Umbilical cord (tissue), 2 donors: Measurements from ENCODE around the gene SLC52A1. TPM values are rescaled to one million over a fixed set of nuclear protein-coding genes. Genes with fewer than 3 reads are reported as not detected.
"Not testable (repeated sequence)": the region's sequence is repeated elsewhere in the genome, so short reads cannot be mapped to it uniquely, and the experiment has no call there.

Experiments
- DNase-seq: peaks from one replicate; pipeline ENCODE4 v3.0.0-alpha.2; 2015; ENCODE audit warnings: low spot score
- total RNA-seq: library from RNA; depleted of rRNA; stranded (reverse); fragments of >200 nt; gene quantifications from one replicate; pipeline ENCODE4 v1.2.3, GENCODE V29; 2014; ENCODE audit warnings: low replicate concordance; ENCODE audit not compliant: insufficient read depth

Gene SLC52A1
- total RNA-seq, 1 donor from 2014 or later, result 1.4 TPM

DNA sequence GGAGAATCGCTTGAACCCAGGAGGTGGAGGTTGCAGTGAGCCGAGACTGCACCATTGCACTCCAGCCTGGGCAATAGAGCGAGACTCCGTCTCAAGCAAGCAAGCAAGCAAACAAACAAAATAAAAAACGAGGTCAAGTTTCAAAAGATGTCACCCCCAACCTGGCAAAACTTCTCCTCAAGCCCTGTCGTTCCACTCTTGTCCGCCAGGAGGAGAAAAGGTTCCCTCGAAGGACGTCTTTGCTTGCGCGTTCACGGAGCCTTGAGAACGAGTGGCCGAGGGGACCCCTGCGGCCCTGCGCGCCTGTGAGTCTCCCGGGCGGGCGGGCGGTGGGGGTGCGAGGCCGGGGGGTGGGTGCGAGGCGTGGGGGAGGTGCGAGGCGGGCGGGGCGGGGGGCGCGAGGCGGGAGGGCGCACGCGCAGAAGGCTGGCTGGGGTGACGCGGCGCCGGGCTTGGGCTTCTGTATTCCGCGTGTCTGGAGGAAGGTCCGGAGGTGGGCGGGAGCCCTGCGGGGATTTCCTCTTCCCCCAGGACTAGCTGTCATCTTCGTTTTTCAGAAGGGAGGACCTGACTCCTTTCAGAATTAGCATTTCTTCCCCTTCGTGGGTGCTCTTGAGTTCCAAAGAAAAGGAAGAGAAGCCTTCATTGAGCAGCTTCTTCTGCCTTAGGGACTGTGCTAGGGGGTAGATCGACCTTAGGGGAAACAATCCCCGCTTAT, 3.7 kb downstream of the SLC52A1 start:
- DNase-seq, result peak; percentile 91

DNA sequence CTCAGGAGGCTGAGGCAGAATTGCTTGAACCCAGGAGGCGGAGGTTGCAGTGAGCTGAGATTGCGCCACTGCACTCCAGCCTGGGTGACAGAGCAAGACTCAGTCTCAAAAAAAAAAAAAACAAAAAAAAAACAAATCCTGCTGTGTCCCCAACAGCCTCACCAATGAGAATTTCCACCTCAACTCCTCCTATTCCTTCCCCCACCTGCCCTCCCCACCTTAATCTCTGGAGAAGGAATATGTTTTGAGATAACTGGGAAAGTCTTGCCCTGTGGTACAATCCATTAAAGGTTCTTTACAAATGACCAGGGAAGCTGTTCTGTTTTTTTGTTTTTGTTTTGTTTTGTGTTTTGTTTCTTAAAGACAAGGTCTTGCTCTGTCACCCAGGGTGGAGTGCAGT, 5.1 kb downstream of the SLC52A1 start:
- not testable (repeated sequence) for DNase-seq

DNA sequence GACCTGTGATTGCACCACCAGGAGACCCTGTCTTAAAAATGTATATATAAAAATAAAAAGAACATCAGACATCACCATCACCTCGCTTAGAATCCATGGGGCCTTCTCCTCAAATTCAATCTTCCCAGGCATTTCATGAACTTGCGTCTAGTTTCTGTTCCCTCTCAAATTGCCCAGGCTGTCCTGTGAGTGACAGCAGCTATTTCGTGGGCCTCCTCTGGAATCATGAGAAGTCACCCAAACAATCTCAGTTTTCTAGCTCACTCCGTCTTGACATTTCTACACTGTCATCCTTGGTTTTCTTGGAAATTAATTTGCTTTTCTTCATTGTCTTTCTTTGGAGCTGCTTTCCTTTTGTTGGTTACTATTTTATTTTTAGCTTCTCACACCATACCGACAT, 7.3 kb downstream of the SLC52A1 start:
- no peak for DNase-seq

DNA sequence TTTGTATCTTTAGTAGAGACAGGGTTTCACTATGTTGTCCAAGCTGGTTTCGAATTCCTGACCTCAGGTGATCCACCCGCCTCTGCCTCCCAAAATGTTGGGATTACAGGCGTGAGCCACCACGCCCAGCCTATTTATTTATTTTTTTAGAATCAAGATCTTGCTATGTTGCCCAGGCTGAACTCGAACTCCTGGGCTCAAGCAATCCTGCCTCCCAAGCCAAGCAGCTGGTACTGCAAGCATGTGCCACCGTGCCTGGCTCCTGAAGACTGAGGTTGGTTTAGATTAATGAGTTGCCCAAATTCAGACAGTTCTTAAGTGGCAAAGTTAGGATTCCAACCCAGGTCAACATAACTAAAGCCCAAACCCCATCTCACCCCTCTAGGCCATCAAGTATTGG, 7.9 kb downstream of the SLC52A1 start:
- no peak for DNase-seq

DNA sequence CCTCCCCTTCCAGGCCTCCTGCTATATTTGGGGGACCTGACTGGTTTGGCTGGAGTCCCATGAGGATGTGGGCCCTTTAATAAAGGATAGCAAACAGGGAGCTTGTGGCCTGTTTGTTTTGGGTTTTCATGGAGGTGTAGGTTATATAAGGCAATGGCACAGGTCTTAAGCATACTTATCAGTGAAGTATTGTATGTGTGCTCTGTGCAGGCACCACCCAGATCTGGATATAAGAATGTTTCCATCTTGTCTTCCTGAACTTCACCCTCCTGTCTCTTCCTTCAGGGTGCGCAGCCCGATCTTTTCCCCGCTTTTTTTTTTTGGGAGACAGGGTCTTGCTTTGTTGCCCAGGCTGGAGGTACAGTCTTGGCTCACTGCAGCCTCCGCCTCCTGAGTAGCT, 10.6 kb downstream of the SLC52A1 start:
- DNase-seq, result no peak

DNA sequence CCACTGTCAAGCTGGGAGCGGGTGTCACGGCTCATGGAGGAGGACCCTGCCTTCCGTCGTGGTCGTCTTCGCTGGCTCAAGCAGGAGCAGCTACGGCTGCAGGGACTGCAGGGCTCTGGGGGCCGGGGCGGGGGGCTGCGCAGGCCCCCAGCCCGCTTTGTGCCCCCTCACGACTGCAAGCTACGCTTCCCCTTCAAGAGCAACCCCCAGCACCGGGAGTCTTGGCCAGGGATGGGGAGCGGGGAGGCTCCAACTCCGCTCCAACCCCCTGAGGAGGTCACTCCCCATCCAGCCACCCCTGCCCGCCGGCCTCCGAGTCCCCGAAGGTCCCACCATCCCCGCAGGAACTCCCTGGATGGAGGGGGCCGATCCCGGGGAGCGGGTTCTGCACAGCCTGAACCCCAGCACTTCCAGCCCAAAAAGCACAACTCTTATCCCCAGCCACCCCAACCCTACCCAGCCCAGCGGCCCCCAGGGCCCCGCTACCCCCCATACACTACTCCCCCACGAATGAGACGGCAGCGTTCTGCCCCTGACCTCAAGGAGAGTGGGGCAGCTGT, 11.6 kb downstream of the SLC52A1 start:
- DNase-seq, result no peak

DNA sequence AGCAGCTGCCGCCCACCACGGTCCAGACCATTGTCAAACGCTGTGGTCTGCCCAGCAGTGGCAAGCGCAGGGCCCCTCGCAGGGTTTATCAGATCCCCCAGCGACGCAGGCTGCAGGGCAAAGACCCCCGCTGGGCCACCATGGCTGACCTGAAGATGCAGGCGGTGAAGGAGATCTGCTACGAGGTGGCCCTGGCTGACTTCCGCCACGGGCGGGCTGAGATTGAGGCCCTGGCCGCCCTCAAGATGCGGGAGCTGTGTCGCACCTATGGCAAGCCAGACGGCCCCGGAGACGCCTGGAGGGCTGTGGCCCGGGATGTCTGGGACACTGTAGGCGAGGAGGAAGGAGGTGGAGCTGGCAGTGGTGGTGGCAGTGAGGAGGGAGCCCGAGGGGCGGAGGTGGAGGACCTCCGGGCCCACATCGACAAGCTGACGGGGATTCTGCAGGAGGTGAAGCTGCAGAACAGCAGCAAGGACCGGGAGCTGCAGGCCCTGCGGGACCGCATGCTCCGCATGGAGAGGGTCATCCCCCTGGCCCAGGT, 13.0 kb downstream of the SLC52A1 start:
- no peak for DNase-seq

DNA sequence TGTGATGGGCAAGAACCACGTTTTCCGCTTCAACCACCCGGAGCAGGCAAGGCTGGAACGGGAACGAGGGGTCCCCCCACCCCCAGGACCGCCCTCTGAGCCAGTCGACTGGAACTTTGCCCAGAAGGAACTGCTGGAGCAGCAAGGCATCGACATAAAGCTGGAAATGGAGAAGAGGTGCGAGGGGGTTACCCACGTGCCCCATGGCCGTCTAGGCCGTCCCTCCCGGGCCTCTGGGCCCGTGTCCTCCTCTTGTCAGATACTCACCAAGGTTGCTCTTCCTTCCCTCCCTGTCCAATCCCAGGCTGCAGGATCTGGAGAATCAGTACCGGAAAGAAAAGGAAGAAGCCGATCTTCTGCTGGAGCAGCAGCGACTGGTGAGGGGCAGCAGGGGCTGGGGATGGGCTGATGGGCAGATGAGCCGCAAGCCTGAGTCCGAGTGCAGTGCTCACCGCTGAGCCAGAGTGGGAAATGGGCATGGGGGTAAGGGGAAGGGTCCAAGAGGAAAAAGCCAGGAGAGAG, 14.7 kb downstream of the SLC52A1 start:
- DNase-seq, result no peak

DNA sequence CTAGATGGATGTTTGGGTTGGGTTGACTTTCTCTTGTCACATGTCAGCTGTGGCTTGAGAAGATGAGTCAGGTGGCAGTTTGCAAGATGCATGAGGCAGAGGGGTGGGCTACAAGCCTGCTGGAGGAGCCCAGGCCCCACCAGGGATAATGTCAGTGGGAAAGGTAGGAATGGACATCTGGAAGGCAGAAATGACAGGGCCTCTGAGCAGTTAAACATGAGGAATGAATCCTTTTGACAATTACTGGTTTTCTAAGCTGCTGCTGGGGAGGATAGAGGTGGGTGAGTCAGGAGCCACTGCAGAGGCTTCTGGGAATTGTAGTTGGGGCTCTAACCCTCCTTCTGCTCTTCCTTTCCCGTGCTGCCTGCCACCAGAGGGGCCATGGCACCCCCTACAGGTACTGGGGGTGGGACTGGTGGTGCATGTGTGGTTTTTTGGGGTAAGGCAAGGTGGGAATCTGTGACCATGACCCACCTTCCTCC, 15.7 kb downstream of the SLC52A1 start:
- DNase-seq, result no peak

DNA sequence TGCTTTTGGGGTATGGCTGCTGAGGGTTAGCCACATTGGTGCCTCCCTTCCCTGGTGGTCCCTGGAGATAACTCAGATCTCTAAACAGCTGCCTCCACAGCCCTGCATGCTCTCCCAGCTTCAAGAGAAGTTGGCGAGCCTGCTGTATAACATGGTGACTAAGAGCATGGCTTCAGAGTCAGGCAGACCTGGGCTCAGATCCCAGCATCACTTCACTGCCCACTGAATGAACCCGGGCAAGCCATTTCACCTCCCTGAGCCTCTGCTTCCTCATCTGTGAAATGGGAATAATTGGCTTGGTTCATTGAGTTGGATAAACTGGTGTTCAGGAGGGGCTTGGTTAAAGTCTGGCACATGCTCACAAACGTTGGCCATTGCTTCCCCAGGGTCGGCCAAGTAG, 20.9 kb downstream of the SLC52A1 start:
- no peak for DNase-seq

DNA sequence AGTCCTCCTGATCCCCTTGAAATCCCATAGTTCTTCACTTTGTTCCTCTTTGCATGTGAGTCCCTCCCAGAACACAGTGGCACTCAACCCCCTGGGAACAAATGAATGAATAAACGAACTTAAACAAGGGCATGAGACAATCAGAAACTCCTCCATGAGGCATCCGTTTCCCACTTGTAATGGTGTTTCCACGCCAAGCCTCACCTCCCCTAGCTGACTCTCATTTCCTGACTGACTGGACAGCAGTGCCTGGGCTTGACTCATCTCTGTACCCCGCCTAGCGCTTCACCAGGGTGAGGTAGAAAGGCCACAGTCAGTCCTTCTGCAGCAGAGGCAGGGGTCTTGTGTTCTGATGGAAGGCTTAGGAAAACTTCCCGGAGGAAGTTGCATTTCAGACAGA, 23.3 kb downstream of the SLC52A1 start:
- DNase-seq, result no peak

DNA sequence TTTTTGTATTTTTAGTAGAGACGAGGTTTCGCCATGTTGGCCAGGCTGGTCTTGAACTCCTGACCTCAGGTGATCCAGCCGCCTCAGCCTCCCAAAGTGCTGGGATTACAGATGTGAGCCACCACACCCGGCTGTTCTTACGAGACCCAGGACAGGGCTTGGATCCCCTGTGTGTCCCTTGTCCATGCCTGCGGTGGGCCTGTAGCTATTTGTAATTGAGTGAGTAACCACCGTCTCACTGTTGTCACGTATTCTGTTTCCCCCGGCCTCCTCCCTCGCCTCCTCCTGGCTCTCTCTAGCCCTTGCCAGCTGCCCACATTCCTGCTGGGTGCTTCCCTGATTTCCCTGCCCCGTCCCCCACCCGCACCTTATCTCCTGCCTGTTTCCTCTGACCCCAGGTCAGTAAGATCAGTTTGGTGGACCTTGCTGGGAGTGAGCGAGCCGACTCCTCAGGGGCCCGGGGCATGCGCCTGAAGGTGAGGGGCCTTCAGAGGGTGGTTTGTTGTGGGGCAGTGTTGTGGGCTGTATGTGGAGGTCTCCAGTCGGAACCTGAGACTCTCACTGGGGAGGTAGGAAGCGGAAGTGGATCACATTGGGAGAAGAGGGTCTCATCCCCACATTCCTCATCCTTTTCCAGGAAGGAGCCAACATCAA, 31.9 kb downstream of the SLC52A1 start:
- DNase-seq, result no peak

DNA sequence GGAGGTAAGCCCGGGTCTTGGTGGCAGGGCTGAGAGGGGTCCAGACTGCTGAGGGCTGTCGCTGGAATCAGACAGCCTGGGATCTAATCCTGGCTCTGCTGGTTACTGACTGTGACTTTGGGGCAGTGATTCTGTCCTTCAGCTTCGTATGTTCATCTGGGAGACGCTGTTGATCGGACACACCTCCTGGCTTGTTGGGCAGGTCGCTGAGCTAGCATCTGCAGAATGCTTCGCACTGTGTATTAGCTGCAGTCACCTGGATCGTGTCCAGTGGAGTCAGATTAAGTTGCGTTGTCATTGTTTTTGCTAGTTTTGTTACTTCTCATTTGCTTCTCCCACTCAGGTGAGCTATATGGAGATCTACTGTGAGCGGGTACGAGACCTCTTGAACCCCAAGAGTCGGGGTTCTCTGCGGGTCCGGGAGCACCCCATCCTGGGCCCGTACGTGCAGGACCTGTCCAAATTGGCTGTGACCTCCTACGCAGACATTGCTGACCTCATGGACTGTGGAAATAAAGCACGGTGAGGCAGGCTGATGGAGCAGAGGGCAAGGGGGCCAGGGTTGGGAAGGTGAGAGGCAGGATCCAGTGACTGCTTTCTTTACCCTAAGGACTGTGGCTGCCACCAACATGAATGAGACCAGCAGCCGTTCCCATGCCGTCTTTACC, 33.0 kb downstream of the SLC52A1 start:
- no peak for DNase-seq

DNA sequence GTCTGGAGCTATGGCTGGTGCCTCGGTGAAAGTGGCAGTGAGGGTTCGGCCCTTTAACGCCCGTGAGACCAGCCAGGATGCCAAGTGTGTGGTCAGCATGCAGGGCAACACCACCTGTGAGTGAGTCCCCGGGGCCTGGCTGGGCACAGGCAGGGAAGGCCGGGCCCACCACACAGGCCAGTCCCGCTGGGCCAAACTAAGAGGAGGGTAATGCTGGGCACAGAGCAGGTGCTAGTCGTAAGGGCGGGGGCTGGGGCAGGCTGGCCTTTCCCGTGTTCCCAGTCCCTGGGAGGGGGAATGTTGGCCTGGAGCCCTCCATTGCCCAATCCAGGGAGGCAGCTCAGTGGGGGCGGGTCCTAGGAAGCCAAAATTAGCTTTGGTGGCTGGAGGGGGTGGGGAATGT, 35.0 kb downstream of the SLC52A1 start:
- DNase-seq, result no peak

DNA sequence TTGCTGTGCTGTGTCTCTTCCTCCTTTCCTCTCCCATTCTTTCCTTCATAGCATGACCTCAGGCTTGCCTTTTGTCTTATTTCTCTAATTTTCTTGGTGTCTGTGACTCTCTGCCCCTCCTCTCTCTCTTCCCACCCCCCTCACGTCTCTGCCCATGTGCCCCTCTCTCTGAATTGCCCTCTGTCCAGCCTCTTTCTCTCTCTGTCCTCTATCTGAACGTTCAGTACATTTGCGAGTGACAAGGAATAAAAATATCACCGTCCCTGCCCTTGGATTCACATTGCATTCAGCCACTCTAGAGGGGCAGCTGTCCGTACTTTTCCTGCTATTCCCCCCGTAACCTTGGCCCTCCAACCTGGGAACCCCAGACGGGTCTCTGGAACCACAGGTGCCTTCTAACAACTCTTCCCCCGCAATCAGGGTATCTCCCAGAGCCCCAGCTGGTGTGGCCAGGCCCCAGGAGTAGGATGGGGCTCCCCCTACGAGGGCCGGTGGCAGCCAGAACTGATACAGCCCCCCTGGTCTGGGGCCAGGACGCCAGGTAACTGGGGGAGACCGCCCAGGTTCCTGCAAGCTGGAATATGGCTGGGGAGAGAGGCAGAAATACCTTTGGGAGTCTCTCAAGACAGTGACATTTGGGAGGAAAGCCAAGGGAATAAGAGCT, 35.7 kb downstream of the SLC52A1 start:
- DNase-seq, result no peak

DNA sequence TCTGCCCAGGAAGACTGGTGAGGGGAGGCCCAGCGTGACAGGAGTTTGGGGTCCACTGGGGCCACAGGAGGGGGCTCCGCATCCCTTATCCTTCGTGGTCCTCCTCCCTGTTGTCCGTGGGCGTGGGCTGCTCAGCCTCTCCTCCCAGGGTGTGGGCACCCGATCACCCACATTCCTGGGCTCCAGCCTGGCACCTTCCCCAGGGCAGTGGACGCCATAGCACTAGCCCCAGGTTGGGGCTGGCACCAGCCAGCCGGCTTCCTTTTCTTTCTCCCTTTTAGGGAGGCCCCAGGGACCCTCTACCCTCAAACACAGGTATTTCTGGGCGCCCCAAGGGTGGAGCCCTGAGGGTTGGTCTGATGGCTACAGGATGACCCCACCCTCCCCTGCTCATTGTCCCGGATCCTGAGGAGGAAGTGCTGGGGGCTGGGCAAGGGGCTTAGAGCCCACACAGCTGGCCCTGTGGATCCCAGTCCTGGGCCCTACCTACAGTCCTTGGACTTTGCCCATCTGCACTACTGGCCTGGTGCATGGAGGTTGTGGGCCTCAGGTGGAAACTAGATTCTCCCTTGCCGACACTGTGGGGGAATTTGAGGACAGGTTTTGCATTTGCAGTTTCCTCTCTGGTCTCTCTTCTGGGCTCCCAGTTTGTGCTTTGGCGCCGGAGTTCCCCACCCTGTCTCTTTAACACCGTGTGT, 36.3 kb downstream of the SLC52A1 start:
- DNase-seq, result no peak

DNA sequence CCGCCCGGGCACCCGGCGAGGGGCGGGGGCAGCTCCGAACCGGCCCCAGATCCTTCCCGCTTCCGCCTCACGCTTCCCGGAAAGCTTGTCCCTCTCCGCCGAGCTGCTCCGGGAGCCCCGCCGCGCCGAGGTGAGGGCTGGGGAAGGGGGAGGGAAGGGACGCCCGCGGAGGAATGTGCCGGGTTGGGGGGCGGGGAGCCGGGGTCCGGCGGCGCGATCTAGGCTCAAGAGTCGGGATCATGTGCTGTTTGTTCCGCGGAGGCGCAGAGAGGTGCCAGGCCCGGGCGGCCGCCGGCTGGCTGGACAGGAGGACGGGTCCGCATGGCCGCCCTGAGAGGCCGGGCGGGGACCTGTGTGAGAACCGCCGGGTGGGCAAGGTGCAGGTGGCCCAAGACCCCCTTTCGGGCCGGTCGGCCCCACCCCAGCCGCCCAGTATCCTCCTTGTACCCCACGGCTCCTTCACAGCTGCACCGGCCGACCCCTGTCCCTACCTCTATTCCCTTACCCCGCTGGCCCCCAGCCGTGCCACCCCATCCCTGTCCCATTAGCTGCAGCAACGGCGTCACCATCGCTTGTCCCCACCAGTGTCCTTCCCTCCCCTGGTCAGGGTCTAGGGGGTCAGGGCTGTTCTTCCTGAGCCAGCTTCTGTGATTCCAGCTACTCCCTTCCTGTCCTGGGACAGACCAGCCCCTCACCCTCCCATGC, 37.0 kb downstream of the SLC52A1 start:
- DNase-seq, result no peak

DNA sequence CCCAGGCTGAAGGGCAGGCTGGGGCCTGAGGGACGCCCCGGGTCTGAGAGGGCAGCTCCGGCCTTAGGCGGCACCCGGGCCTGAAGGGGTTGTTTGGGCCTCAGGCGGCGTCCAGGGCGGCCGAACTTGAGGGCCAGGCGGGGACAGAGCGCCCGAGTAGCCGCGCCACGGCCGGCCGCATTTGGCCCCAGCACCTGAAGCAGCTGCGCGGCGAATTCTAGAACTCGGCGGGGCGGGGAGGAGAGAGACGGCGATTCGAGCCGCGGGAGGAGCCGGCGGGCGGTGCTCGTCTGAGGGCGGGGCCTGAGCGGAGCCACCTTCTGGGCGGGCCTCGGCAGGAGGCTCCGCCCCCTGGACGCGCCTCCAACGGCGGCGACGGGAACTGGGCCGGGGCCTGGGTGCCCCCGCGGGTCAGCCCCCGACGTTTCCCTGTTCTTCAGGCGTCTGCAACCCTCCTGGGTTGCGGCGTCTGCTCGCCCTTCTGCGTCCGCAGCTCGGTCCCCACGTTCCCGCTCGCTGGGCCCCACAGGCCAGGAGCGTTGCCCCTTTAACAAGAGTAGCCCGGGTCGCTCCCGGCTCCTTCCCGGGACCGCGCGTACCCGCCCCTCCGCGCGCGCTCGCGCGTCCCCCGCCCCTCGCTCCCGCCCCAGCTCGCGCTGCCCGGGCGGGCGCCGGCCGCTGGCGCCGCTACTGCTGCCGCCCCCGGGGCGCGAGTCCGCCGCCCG, 37.8 kb downstream of the SLC52A1 start, which contains the start of the genes INCA1 and KIF1C:
TSS of gene INCA1 (minus strand) at position 221 of the 725 bp plus-strand sequence. CDS start 3,085 bp downstream, outside the sequence.
TSS of gene KIF1C (plus strand) at position 649 of the 725 bp plus-strand sequence. CDS start 2,297 bp downstream, outside the sequence.
- peak; percentile 95 for DNase-seq

DNA sequence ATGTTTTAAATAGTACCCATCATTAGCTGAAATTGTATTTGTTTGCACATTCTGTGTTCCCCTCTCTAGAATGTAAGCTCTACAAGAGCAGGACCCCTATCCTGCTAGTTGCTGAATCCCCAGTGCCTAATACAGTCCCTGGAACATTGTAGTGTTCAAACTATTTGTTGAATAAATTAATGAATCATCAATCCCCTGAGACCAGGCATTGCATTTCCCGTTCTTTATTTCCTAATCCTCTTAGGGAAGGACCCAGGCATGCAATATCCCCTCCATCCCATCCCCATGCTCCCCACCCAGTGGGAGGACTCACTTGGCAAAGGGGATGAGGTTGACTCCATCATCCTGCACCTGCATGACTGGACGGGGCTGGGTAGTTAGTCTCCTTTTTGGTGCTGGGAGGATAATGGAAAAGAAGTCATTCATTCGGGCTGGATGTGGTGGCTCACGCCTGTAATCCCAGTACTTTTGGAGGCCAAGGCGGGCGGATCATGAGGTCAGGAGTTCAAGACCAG, 41.1 kb downstream of the SLC52A1 start:
- no peak for DNase-seq
